Breast epithelium (tissue), 4 donors: ENCODE data around the gene GPR148. TPM values are rescaled to one million over a fixed set of nuclear protein-coding genes. Genes with fewer than 3 reads are reported as not detected.
"Not testable (repeated sequence)": the region's sequence is repeated elsewhere in the genome, so short reads cannot be mapped to it uniquely, and the experiment has no call there.

Source experiments
- DNase-seq, 2 donors: peaks; one replicate each; pipeline ENCODE4 v3.0.0-alpha.2; 2019; ENCODE audit warnings: low spot score in 2 of 2
- H3K27ac ChIP-seq, 2 donors: fragments of 200-600 bp; sonication (generic) in 1 of 2; one replicate each; pipeline ENCODE4 v1.5.1; 2016 to 2019; ENCODE audit warnings: mild to moderate bottlenecking in 1 of 2
- H3K27me3 ChIP-seq, 2 donors: fragments of 200-600 bp; sonication (generic) in 1 of 2; one replicate each; pipeline versions ENCODE4 v1.5.1 to v1.6.0; 2017 to 2019; ENCODE audit warnings: control low read depth in 1 of 2, mild to moderate bottlenecking in 1 of 2
- H3K36me3 ChIP-seq: fragments of 200-600 bp; one replicate; pipeline ENCODE4 v1.5.1; 2019
- H3K4me1 ChIP-seq, 2 donors: fragments of 200-600 bp; sonication (generic); one replicate each; pipeline ENCODE4 v1.5.1; 2016 to 2019; ENCODE audit warnings: control low read depth in 1 of 2
- H3K4me3 ChIP-seq, 3 donors: fragments of 200-600 bp; sonication (generic); 1 replicate in 2 of 3; 2 replicates in 1 of 3; pipeline ENCODE4 v1.5.1; 2016 to 2019; ENCODE audit warnings: mild to moderate bottlenecking in 3 of 3, moderate library complexity in 2 of 3
- H3K9me3 ChIP-seq, 2 donors: fragments of 200-600 bp; sonication (generic) in 1 of 2; one replicate each; pipeline ENCODE4 v1.5.1; 2016 to 2019; ENCODE audit warnings: control low read depth in 1 of 2
- POLR2A ChIP-seq: fragments of 450-650 bp; IDR thresholded peaks from one replicate; pipeline ENCODE4 v1.6.1; 2016; ENCODE audit warnings: antibody characterized with exemption, mild to moderate bottlenecking, moderate library complexity
- POLR2AphosphoS5 ChIP-seq, 3 donors: sonication (generic); formaldehyde crosslinking; IDR thresholded peaks; one replicate each; pipeline ENCODE4 v1.6.1; 2017; ENCODE audit warnings: antibody characterized with exemption in 3 of 3
- intact Hi-C: fragments of 100-400 bp; cut with DNase I; formaldehyde crosslinking; loops from one replicate; pipeline ENCODE4 v1.15.1; 2023; ENCODE audit warnings: low total_unique reads
- total RNA-seq, 3 donors: library from RNA; depleted of rRNA; stranded (reverse); fragments of >200 nt; gene quantifications; one replicate each; pipeline ENCODE4 v1.1.0, GENCODE V29; 2016
- TF ChIP-seq, protein P1 (sequence below), 3 donors: fragments of 450-650 bp; IDR thresholded peaks; one replicate each; pipeline ENCODE4 v1.5.1; 2016 to 2017; ENCODE audit warnings: antibody characterized with exemption in 3 of 3, mild to moderate bottlenecking in 3 of 3, moderate library complexity in 3 of 3

GPR148 gene
- total RNA-seq, 3 donors from 2014 or later, result not detected

DNA sequence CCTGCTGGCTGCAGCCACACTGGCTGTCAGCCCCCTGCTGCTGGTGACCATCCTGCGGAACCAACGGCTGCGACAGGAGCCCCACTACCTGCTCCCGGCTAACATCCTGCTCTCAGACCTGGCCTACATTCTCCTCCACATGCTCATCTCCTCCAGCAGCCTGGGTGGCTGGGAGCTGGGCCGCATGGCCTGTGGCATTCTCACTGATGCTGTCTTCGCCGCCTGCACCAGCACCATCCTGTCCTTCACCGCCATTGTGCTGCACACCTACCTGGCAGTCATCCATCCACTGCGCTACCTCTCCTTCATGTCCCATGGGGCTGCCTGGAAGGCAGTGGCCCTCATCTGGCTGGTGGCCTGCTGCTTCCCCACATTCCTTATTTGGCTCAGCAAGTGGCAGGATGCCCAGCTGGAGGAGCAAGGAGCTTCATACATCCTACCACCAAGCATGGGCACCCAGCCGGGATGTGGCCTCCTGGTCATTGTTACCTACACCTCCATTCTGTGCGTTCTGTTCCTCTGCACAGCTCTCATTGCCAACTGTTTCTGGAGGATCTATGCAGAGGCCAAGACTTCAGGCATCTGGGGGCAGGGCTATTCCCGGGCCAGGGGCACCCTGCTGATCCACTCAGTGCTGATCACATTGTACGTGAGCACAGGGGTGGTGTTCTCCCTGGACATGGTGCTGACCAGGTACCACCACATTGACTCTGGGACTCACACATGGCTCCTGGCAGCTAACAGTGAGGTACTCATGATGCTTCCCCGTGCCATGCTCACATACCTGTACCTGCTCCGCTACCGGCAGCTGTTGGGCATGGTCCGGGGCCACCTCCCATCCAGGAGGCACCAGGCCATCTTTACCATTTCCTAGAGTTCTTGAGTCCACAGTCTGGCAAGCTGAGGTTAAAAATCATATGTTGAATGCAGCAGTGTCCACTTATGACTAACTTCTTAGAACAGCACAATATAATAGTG lies 741 bp downstream of the GPR148 start:
- Histone ChIP-seq H3K27me3 (no peaks in the 10 kb centered on the region), H3K27ac (no peak overlapping the region), H3K9me3 (peaks cover 0 to 3% of the 10 kb centered on the region in 2 donors), H3K4me3 (no peak overlapping the region), H3K4me1 (peaks cover 0 to 7% of the 10 kb centered on the region in 2 donors), H3K36me3 (no peaks in the 10 kb centered on the region)
- DNase-seq, result no peak
- TF ChIP-seq, protein P1, sequence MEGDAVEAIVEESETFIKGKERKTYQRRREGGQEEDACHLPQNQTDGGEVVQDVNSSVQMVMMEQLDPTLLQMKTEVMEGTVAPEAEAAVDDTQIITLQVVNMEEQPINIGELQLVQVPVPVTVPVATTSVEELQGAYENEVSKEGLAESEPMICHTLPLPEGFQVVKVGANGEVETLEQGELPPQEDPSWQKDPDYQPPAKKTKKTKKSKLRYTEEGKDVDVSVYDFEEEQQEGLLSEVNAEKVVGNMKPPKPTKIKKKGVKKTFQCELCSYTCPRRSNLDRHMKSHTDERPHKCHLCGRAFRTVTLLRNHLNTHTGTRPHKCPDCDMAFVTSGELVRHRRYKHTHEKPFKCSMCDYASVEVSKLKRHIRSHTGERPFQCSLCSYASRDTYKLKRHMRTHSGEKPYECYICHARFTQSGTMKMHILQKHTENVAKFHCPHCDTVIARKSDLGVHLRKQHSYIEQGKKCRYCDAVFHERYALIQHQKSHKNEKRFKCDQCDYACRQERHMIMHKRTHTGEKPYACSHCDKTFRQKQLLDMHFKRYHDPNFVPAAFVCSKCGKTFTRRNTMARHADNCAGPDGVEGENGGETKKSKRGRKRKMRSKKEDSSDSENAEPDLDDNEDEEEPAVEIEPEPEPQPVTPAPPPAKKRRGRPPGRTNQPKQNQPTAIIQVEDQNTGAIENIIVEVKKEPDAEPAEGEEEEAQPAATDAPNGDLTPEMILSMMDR (IDR thresholded peaks at IDR 0.05), result no peak
- TF ChIP-seq POLR2AphosphoS5 (IDR thresholded peaks at IDR 0.05) (no peak), POLR2A (no peak)
- intact Hi-C loops, result no loop called here

DNA sequence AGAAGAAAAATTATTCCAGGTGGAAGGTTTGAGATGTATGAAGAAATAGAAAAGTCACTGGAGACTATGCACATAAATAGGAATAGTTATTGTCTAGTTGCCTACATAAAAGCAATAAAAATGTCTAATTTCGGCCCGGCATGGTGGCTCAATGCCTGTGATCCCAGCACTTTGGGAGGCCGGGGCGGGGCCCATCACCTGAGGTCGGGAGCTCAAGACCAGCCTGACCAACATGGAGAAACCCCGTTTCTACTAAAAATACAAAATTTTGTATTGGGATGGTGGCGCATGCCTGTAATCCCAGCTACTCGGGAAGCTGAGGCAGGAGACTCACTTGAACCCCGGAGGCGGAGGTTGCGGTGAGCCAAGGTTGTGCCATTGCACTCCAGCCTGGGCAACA lies 3.4 kb downstream of the GPR148 start:
- peaks cover 0 to 12% of the 10 kb centered on the region in 2 donors for H3K9me3 ChIP-seq
- H3K36me3 ChIP-seq, H3K4me1 ChIP-seq, H3K4me3 ChIP-seq, H3K27ac ChIP-seq, intact Hi-C loops, DNase-seq, H3K27me3 ChIP-seq: not testable (repeated sequence)

DNA sequence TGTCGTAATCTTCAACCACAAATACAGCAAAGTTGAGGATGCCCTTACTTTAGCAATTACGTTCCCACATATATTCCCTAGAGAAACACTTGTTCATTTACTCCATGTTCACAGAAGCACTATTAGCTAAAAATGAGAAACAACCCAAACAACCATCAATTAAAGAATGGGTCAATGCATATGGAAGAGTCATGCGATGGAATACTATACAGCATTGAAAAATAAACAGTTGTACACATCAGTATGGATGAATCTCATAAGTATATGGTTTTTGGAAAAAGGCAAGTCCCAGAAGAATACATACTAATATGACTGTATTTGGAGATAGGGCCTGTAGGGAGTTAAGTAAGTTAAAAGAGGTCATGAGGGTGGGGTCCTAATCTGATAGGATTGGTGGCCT lies 6.3 kb downstream of the GPR148 start:
- intact Hi-C loops, result no loop called here
- H3K4me1 ChIP-seq, result no peaks in the 10 kb centered on the region
- H3K27ac ChIP-seq, result no peak overlapping the region
- TF ChIP-seq, protein P1 (IDR thresholded peaks at IDR 0.05), result no peak
- TF ChIP-seq POLR2AphosphoS5 (IDR thresholded peaks at IDR 0.05), result no peak
- TF ChIP-seq POLR2A, result no peak
- DNase-seq, result no peak
- peaks cover 0 to 12% of the 10 kb centered on the region in 2 donors for H3K9me3 ChIP-seq
- no peak overlapping the region for H3K4me3 ChIP-seq
- peaks cover 0 to 7% of the 10 kb centered on the region in 2 donors for H3K27me3 ChIP-seq
- H3K36me3 ChIP-seq, result no peaks in the 10 kb centered on the region

DNA sequence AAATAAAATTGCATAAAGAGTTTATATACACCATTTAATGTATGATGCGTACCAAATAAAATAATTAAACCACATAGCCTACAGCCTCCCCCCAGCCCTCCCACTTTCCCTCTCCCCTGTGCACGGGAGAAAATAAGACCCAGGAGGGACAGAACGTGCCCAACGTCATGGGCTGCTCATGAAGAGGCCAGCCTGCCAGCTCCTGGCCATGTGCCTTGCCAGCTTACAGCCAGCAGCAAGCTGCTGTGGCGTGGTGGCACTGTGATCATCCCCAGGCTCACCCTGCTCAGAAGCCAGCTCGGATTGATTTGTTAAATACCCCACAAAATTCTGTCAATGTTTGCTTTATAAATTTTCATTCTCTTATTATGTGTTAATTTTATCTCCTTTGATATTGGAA lies 7.6 kb downstream of the GPR148 start:
- Histone ChIP-seq H3K9me3 (peaks cover 0 to 12% of the 10 kb centered on the region in 2 donors), H3K4me3 (no peak overlapping the region), H3K27me3 (peaks cover 0 to 7% of the 10 kb centered on the region in 2 donors), H3K4me1 (no peaks in the 10 kb centered on the region), H3K27ac (no peak overlapping the region), H3K36me3 (no peaks in the 10 kb centered on the region)
- intact Hi-C loops, result no loop called here
- TF ChIP-seq, protein P1 (IDR thresholded peaks at IDR 0.05), result no peak
- TF ChIP-seq POLR2AphosphoS5 (IDR thresholded peaks at IDR 0.05) (no peak), POLR2A (no peak)
- DNase-seq, result no peak

DNA sequence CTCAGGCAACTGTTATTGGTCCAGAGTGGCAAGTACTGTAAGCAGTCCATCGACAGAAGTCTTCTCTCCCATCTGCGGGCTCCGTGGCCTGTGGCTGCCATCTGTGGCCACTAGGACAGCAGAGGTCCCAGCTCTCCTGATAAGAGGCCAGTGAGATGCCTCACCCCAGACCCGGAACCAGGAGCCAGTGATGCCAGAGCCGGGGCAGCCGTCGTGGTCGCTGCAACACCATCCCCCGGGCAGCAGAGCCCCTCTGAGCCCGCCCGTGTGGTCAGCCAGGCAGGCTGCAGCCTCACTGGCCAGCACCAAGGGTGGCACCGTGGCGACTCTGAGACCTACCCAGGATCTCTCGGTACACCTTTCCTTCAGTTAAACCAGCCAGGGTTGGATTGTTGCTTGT lies 8.7 kb downstream of the GPR148 start:
- DNase-seq, result no peak
- H3K27ac ChIP-seq, result no peak overlapping the region
- intact Hi-C loops, result no loop called here
- no peak for TF ChIP-seq POLR2A
- H3K4me3 ChIP-seq, result no peak overlapping the region
- no peaks in the 10 kb centered on the region for H3K36me3 ChIP-seq
- H3K4me1 ChIP-seq, result no peaks in the 10 kb centered on the region
- H3K27me3 ChIP-seq, result peaks cover 0 to 7% of the 10 kb centered on the region in 2 donors
- peaks cover 0 to 12% of the 10 kb centered on the region in 2 donors for H3K9me3 ChIP-seq

DNA sequence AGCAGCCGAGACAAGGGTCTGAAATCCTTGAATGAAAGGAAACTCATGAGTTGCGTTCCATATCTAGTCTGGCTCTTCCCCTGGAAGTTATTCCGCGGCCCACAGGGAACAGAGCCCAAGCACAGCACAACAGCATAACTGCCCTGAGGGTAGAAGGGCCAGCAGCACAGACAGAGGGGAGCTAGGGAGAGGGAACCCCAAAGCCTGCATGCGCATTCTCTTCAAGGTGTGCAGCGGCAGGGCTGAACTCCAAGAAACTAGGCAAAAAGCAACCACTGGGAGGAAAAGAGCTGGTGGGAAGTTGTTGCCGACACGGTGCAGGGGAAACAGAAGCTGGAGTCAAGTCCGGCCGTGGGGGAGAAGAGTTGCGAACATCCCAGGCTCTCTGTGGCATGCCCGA lies 11.8 kb downstream of the GPR148 start:
- DNase-seq, result no peak
- intact Hi-C loops, result no loop called here
- Histone ChIP-seq H3K4me1 (no peaks in the 10 kb centered on the region), H3K36me3 (no peaks in the 10 kb centered on the region), H3K4me3 (no peak overlapping the region), H3K9me3 (no peaks in the 10 kb centered on the region), H3K27me3 (peaks cover 0 to 7% of the 10 kb centered on the region in 2 donors), H3K27ac (no peak overlapping the region)
- TF ChIP-seq, protein P1 (IDR thresholded peaks at IDR 0.05), result no peak
- TF ChIP-seq POLR2AphosphoS5 (IDR thresholded peaks at IDR 0.05) (no peak), POLR2A (no peak)
